Smooth muscle cell (in vitro differentiated cells): Measurements from ENCODE around the gene CSK. TPM values are rescaled to one million over a fixed set of nuclear protein-coding genes. Genes with fewer than 3 reads are reported as not detected.

Experiments
- DNase-seq: peaks from one replicate; lab custom pipeline; 2025; ENCODE audit not compliant: unreplicated experiment; lab: John Stamatoyannopoulos, UW
- H2AFZ ChIP-seq: fragments of 200-600 bp; sonication (generic); 2 replicates; pipeline ENCODE4 v1.6.0; 2016; ENCODE audit warnings: antibody characterized with exemption, low read depth, mild to moderate bottlenecking
- H3F3A ChIP-seq: fragments of 200-600 bp; sonication (generic); 2 replicates; pipeline ENCODE4 v1.6.0; 2017; ENCODE audit warnings: antibody characterized with exemption, low read depth
- H3K27ac ChIP-seq: fragments of 200-600 bp; sonication (generic); 2 replicates; pipeline ENCODE4 v1.5.1; 2016; ENCODE audit warnings: low read depth, mild to moderate bottlenecking
- H3K27me3 ChIP-seq: fragments of 200-600 bp; sonication (generic); 2 replicates; pipeline ENCODE4 v1.6.1; 2016; ENCODE audit warnings: low read depth, mild to moderate bottlenecking
- H3K36me3 ChIP-seq: fragments of 200-600 bp; sonication (generic); 2 replicates; pipeline ENCODE4 v1.5.1; 2016; ENCODE audit warnings: low read depth
- H3K4me1 ChIP-seq: fragments of 200-600 bp; sonication (generic); 2 replicates; pipeline ENCODE4 v1.5.1; 2016; ENCODE audit warnings: low read depth
- H3K4me2 ChIP-seq: fragments of 200-600 bp; sonication (generic); 2 replicates; pipeline ENCODE4 v1.6.0; 2016; ENCODE audit warnings: mild to moderate bottlenecking
- H3K4me3 ChIP-seq: fragments of 200-600 bp; sonication (generic); 2 replicates; pipeline ENCODE4 v1.5.1; 2016; ENCODE audit warnings: mild to moderate bottlenecking
- H3K79me2 ChIP-seq: fragments of 200-600 bp; sonication (generic); 2 replicates; pipeline ENCODE4 v1.6.0; 2016; ENCODE audit warnings: low read depth, mild to moderate bottlenecking
- H3K9ac ChIP-seq: fragments of 200-600 bp; sonication (generic); 2 replicates; pipeline ENCODE4 v1.6.0; 2016; ENCODE audit warnings: low read depth
- H3K9me3 ChIP-seq: fragments of 200-600 bp; sonication (generic); replicated peaks from 2 replicates; pipeline ENCODE4 v1.5.1; 2016; ENCODE audit warnings: low read depth
- H4K20me1 ChIP-seq: fragments of 200-600 bp; sonication (generic); 2 replicates; pipeline ENCODE4 v1.6.0; 2016; ENCODE audit warnings: low read depth
- CTCF ChIP-seq: fragments of 200-600 bp; sonication (generic); IDR thresholded peaks from 2 replicates; pipeline ENCODE4 v1.5.1; 2017; ENCODE audit warnings: borderline replicate concordance, mild to moderate bottlenecking, antibody characterized with exemption; ENCODE audit not compliant: insufficient read depth, poor library complexity, severe bottlenecking
- WGBS: methylation state at CpG from one replicate; pipeline ENCODE4 v1.1.7; 2016; ENCODE audit warnings: low lambda C conversion rate; 5-methylcytosine and 5-hydroxymethylcytosine counted together
- polyA plus RNA-seq: library from polyadenylated mRNA; unstranded; fragments of >200 nt; fragmentation: Nextera tagmentation; extraction: Ambion mirVana; gene quantifications from 2 replicates; pipeline ENCODE4 v1.2.1, GENCODE V29; 2016
- total RNA-seq: library from RNA; depleted of rRNA; stranded (reverse); fragments of >200 nt; gene quantifications from 2 replicates; pipeline ENCODE4 v1.2.3, GENCODE V29; 2014

Gene CSK
- total and polyA plus RNA-seq, 2 experiments from 2014 or later = 16.5 to 19.6 TPM

- no peak overlapping the region for H3K4me2 ChIP-seq
- no peaks in the 10 kb centered on the region for H3K9me3 ChIP-seq
- no peak overlapping the region for H3K4me3 ChIP-seq
- no peak for DNase-seq
- peaks cover 55% of the 10 kb centered on the region for H3K27me3 ChIP-seq
- 82% methylated on average over 7 of the region's 7 CpGs for WGBS
- no peak overlapping the region for H2AFZ ChIP-seq
- H3K4me1 ChIP-seq = peaks cover 16% of the 10 kb centered on the region
- no peaks in the 10 kb centered on the region for H3K36me3 ChIP-seq
- H3K9ac ChIP-seq = no peak overlapping the region
- TF ChIP-seq CTCF = no peak
- no peaks in the 10 kb centered on the region for H3F3A ChIP-seq
- H3K27ac ChIP-seq = no peak overlapping the region
- H3K79me2 ChIP-seq = no peaks in the 10 kb centered on the region
- H4K20me1 ChIP-seq = no peaks in the 10 kb centered on the region
Measured at GRCh38 chr15:74824976-74825375, 43.1 kb downstream of the CSK start.

- H3K4me2 ChIP-seq = no peak overlapping the region
- TF ChIP-seq CTCF = no peak
- H3K9me3 ChIP-seq = no peaks in the 10 kb centered on the region
- 74% methylated on average over 9 of the region's 10 CpGs for WGBS
- no peak overlapping the region for H3K4me3 ChIP-seq
- peaks cover 12% of the 10 kb centered on the region for H3K4me1 ChIP-seq
- DNase-seq = no peak
- H3F3A ChIP-seq = no peaks in the 10 kb centered on the region
- H3K27ac ChIP-seq = no peak overlapping the region
- no peak overlapping the region for H2AFZ ChIP-seq
- no peaks in the 10 kb centered on the region for H3K79me2 ChIP-seq
- H3K9ac ChIP-seq = no peak overlapping the region
- H3K36me3 ChIP-seq = no peaks in the 10 kb centered on the region
- no peaks in the 10 kb centered on the region for H4K20me1 ChIP-seq
- H3K27me3 ChIP-seq = peaks cover 55% of the 10 kb centered on the region
Measured at GRCh38 chr15:74825866-74826265, 44.0 kb downstream of the CSK start.

GRCh38 chr15:74826364-74826819 is 44.5 kb downstream of the CSK start, which contains the start of gene CPLX3:
TSS of gene CPLX3 (plus strand) at chr15:74826627. CDS start at chr15:74826704, 77 bp downstream.
- WGBS = 11% methylated on average over 25 of the region's 44 CpGs
- no peaks in the 10 kb centered on the region for H3K79me2 ChIP-seq
- H3K4me2 ChIP-seq = peak within 1 kb of the TSS; percentile 67
- H3K36me3 ChIP-seq = no peaks in the 10 kb centered on the region
- no peak for TF ChIP-seq CTCF
- no peak within 1 kb of the TSS for H2AFZ ChIP-seq
- H3K4me3 ChIP-seq = no peak within 1 kb of the TSS
- peaks cover 55% of the 10 kb centered on the region for H3K27me3 ChIP-seq
- H3K9ac ChIP-seq = no peak within 1 kb of the TSS
- H4K20me1 ChIP-seq = no peaks in the 10 kb centered on the region
- H3K4me1 ChIP-seq = peaks cover 7% of the 10 kb centered on the region
- DNase-seq = peak; percentile 8
- no peaks in the 10 kb centered on the region for H3F3A ChIP-seq
- no peaks in the 10 kb centered on the region for H3K9me3 ChIP-seq
- H3K27ac ChIP-seq = no peak within 1 kb of the TSS

GRCh38 chr15:74826921-74827320 is 45.0 kb downstream of the CSK start:
- H3K36me3 ChIP-seq = no peaks in the 10 kb centered on the region
- H3K4me1 ChIP-seq = peaks cover 3% of the 10 kb centered on the region
- H3F3A ChIP-seq = no peaks in the 10 kb centered on the region
- WGBS = 57% methylated on average over 15 of the region's 21 CpGs
- H3K27me3 ChIP-seq = peaks cover 55% of the 10 kb centered on the region
- H4K20me1 ChIP-seq = no peaks in the 10 kb centered on the region
- H3K4me2 ChIP-seq = no peak overlapping the region
- no peak overlapping the region for H2AFZ ChIP-seq
- H3K4me3 ChIP-seq = no peak overlapping the region
- no peak for DNase-seq
- no peaks in the 10 kb centered on the region for H3K9me3 ChIP-seq
- no peak overlapping the region for H3K9ac ChIP-seq
- TF ChIP-seq CTCF = no peak
- H3K27ac ChIP-seq = no peak overlapping the region
- no peaks in the 10 kb centered on the region for H3K79me2 ChIP-seq
